Activated CD8-positive, alpha-beta memory T cell treated with anti-CD3 and anti-CD28 coated beads, Interleukin-2, amount 50 U/mL, for 24 hours (primary cell): ENCODE results near the gene NXF1.
"Not testable (repeated sequence)": the region's sequence is repeated elsewhere in the genome, so short reads cannot be mapped to it uniquely, and the experiment has no call there.

Source experiments
- DNase-seq: peaks from one replicate; pipeline ENCODE4 v3.0.0-alpha.2; 2020; ENCODE audit errors: extremely low read depth

Gene NXF1

DNA sequence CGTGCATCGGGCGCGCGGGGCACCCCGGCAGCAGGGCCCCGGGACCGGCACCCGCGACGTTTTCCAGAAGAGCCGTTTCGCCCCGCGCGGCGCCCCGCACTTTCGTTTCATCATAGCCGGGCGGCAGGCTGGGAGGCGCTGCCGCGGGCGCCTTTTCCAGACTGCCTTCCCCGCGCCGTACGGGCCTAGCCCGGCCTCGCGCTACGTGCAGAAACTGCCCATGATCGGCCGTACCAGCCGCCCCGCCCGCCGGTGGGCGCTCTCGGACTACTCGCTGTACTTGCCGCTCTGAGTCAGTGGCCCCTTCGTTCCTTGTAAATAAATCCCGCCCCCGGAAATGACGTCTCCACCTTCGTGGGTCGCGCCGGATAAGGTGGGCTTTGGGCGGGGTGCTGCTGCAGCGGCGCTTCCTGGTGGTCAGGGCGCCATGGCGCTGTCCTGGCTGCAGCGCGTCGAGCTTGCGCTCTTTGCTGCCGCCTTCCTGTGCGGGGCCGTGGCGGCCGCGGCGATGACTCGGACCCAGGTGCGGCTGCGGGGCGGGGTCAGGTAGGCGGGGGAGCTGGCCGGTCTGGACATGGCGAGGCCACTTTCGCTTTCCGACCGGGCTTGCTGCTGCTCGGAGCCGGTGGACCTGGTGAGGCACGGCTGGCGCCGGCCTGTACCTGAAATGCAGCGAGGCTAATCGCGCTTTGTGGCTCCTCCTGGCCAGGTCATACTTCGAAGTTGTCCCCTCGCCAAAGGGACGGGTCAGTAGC lies 18.1 kb downstream of the NXF1 start, which contains the start of gene TMEM179B:
Gene TMEM179B (plus strand): TSS at position 398 of the 755 bp plus-strand sequence. CDS start 30 bp downstream, at position 428.
- DNase-seq, result peak; percentile 99

DNA sequence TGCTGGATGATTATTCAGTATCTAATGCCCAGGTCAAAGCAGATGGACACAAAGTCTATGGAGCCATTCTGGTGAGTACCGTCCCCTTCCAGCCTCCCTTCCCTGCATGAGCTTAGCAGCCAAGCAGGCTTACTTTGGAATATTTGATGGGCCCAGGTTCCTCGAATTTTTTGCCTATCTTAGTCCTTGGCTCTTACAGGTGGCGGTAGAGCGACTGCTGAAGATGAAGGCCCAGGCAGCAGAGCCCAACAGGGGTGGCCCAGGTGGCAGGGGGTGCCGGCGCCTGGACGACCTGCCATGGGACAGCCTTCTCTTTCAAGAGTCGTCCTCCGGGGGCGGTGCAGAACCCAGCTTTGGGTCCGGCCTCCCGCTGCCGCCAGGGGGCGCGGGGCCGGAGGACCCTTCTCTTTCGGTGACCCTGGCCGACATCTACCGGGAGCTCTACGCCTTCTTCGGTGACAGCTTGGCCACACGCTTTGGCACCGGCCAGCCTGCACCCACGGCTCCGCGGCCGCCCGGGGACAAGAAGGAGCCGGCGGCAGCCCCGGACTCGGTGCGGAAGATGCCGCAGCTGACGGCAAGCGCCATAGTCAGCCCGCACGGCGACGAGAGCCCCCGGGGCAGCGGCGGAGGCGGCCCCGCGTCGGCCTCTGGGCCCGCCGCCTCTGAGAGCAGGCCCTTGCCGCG lies 18.8 kb downstream of the NXF1 start:
- DNase-seq, result peak; percentile 56

DNA sequence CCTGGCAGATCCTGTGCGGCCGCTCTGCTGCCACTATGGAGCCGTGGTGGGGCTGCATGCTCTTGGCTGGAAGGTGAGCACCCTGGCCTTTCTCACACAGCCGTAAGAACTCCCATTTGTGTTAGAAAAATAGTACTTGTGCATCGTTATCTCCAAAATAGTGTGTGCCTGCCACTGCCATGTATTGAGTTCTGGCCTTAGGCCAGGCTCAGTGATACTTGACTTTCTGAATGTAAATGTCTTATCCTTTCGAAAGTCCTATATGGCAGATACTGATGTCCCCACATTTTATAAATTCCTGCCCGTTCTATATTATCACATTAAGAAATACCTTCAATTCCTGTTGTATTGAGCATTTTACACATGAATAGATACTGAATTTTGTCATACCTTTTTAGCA lies 22.5 kb downstream of the NXF1 start:
- no peak for DNase-seq

DNA sequence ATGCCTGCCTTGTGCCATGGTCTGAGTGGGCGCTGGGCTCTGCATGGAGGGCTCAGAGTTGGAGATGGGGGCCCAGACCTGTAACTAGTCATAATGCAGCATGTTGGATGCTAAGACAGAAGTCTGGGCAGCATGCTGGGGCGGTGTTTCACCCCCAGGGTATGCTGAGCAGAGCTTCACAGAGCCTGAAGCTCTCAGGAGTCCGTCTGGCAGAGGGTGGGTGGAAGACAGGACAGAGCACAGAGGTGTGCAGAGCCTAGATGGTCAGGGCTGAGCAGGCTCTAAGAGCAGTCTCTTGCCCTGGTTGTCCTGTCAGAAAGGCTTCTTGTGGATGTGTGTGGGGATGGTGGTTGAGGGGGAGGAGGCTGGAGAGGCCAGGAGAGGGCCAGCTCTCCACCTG lies 26.8 kb downstream of the NXF1 start:
- no peak for DNase-seq

DNA sequence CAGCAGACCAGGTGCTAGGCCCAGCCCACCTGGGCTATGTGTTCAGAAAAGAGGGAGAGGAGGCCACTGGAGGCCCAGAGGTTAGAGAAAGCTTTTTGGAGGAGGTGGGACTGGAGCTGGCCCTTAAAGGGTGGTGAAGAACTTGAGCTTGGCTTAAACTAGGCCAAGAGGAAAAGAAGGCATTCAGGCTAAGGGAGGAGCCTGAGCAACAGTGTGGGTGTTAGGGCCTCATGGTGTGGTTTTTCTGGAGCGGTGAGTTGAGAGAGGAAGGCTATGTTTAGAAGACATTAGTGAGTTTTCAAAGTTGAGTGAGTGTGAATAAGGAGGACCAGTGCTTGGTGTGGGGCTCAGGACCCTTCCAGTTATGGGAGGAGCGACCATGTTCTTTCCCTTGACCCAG lies 27.9 kb downstream of the NXF1 start:
- no peak for DNase-seq

DNA sequence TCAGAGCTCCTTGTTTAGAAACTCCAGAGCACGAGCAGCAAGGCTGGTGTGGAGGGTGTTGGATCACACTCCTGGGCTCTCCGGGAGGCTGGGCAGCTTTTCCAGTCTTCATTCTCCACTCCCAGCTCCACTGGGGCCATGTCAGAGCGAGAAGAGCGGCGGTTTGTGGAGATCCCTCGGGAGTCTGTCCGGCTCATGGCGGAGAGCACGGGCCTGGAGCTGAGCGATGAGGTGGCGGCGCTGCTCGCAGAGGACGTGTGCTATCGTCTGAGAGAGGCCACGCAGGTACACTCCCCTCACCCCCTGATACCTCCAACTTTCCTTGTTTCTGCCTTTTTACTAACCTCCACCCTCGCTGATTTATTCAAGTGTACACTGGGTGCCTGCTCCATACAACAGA lies 29.6 kb downstream of the NXF1 start:
- no peak for DNase-seq

DNA sequence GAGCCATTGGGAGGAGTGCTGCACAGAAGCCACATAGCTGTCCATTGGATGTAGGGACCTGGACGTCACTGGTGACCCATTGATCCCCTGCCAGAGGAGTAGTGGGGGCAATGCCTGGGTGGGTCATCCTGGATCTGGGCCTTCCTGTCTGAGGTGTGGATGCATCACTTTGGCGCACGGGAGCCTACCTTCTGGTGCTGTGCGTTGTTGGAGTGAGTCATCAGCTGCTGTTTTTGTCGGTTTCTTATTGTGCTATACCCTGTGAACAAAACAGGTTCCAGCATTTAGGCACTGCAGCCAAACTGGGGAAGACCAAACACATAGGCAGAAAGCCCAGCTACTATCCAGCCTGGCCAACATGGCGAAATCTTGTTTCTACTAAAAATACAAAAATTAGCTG lies 30.8 kb downstream of the NXF1 start:
- DNase-seq, result no peak

DNA sequence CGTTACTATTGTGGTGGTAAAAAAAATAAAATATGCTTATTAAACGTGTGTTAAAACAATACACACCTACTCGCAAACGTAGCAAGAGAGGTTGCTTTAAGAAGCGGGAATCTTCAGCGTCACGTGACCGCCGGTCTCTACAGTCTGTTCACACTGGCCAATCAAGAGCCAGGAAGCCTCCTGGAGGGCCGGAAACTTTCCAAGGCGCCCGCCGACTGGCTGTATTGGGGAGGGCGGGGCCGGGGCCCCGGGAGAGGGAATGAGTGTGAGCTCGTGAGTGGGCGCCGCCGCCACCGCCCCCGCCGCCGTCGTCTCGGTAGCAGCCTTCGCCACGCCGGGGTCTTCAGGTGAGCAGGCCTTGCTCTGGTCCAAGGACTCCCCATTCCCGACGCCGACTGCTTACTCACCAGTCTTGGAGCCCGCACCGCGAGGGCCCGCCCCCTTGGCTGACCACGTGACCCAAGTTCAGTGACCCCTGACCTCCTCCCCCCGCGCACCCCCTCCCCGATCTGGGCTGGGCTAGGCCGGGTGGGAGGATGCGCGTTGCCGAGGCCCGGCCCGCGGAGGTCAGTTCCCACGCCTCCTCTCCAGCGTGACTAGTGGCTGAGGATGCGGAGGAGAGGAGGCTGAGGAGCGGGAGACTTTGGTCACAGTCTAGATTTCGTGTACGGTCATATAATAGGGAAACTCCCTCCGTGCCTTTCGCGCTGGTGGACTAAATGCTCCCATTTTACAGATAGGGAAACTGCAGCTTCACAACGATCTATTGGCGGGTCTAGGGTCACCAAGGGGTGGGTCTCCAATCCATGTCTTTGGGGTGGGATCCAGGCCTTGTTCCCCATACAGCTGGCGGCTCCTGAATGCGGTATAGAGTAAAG lies 33.9 kb downstream of the NXF1 start, which contains the start of gene TAF6L:
Gene TAF6L (plus strand): TSS at position 253 of the 878 bp plus-strand sequence. CDS start 4,388 bp downstream, outside the sequence.
- DNase-seq, result peak; percentile 87

DNA sequence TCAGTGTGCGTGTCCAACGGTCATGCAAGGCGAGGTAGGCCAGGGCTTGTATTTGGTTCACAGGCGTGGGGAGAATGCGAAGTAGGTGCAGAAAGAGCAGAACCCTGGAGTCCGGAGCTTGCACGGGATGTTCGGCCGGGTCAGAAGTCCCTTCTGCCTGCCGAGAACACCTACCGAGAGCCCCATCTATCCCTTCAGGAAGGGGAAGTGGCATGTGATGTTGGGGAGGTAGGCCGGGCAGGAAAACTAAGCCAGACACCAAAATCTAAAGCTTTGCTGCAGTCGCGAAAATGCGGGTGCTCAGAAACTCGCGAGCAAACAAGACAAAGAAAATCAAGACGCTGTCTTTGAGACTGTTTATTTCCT lies 34.5 kb downstream of the NXF1 start:
- DNase-seq, result no peak

DNA sequence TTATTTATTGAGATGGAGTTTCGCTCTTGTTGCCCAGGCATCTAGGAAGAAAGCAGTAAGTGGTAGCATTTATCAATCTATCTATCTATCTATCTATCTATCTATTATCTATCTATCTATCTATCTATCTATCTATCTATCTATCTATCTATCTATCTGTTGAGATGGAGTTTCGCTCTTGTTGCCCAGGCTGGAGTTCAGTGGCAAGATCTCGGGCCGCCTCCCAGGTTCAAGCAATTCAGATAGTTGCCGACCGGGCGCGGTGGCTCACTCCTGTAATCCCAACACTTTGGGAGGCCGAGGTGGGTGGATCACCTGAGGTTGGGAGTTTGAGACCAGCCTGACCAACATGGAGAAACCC lies 44.4 kb downstream of the NXF1 start:
- not testable (repeated sequence) for DNase-seq

DNA sequence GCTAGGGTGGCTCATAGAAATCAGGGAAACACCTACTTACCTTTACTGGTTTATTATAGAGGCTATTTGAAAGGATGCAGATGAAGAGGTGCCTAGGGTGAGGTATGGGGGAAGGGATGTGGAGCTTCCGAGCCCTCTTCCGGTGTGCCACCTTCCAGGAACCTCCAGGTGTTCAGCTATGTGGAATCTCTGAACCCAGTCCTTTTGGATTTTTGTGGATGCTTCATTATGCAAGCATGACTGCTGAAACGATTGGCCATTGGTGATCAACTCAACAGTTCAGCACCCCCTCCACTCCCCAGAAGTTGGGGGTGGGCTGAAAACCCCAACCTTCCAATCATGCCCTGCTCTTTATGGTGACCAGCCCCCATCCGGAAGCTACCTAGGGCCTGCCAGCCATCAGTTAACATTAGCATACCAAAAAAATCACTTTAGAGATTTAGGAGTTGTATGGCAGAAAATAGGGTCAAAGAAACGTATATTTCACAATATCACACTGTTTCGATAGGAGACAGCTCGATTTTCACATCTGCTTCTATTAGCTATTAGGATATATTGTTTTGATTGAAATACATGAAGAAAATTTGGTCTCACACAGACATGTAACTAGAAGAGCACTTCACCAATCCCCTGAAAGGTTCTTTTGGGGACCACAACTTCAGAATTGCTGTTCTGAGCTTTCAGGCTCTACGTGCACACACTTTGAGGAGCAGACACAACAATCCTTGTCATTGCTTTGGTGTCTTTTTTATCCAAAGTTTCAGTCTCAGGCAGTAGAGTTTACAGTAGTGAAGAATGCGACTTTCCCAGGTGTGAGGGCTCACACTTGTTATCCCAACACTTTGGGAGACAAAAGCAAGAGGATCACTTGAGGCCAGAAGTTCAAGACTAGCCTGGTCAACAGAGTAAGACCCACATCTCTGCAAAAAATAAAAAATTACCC lies 47.1 kb downstream of the NXF1 start:
- DNase-seq, result no peak

DNA sequence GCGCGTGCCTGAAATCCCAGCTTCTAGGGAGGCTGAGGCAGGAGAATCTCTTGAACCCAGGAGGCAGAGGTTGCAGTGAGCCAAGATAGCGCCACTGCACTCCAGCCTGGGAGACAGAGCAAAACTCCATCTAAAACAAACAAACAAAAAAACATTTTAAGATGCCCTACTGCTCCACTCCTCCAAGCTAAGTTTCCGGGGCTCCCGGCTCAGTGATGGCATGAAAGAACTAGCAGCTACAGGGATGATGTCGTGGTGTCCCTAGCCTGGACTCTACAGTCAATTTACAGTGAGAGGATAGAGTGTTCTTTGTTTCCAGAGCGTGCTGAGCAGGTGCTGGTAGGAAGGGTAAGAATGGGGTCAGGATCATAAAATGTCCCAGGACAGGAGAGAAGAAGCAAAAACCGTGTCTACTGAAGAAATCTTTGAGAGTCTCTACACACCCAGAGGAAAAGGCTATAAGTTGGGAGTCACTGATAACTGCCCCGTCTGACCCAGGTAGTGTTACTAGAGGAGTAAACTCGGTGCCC lies 50.1 kb downstream of the NXF1 start:
- no peak for DNase-seq

DNA sequence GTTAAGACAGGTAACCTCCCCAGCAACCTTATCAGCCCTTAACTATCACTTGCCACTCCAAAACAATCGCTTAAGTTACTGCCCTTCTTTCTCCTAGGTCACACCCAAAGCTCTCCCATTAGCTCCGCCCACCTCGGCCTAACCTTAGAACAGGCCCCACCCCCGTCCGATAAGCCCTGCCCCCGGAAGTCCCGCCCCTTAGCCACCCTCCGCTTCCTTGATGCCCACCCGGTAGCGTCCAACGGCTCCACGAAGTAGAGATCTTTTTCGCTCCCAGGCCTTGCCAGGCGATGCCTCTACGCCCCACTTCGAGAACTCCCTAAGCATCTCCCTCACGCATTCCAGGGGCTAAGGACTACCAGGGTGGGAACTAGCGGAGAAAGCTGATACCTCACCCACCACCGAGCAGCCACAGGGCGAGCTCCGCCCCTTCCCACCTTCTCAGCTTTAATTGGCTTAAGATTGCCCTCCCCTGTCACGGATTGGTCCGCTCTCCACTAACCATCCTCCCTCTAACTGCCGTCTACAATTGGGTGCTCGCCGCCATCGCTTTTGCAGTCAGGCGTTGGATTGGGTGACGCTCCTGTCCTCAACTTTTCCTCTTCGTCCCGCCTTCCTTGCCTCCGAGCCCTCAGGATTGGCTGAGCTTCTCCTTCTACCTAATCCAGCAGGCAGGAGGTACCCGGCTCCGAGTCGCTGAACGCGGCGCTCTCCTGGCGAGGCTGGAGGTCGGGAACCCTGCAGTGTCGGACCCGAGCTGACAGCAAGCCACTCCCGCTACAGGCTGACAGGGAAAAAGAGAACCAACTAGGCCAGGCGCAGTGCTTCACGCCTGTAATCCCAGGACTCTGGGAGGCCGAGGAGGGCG lies 51.3 kb downstream of the NXF1 start, which contains the start of gene ZBTB3:
Gene ZBTB3 (minus strand): TSS at position 425 of the 868 bp plus-strand sequence. CDS start 496 bp downstream, outside the sequence.
- DNase-seq, result peak; percentile 93

DNA sequence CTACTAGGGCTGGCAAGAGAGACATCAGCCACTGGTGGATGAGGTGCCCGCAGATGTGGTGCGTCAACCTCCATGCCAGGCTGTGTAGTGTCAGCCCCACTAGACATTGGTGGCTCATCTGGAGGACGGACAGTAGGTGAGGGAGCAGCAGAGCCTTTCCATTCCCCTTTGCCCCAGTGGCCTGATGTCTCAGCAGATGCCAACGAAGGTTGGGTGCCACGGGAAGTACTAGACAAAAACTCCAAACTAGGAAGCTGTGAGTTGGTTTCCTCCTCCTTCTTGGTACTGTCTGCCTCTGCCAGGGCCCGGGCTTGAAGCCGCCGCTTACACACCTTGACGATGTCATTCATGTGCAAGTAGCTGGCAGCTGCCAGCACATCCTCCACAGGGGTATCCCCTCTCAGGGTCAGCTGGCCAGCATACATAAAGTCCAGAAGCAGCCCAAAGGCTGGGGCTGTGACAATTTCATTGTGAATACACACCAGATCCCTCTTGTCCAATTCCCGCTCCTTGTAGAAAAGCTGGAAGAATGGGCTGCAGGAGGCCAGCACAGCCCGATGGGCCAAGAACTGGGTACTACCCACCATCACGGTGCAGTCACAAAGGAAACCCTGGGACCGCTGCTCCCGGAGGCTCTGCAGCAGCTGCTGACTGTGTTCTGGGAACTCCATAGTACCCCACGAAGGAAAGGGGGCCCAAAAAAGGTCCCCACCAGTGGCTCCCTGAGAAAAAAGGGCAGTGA lies 52.1 kb downstream of the NXF1 start:
- DNase-seq, result no peak

DNA sequence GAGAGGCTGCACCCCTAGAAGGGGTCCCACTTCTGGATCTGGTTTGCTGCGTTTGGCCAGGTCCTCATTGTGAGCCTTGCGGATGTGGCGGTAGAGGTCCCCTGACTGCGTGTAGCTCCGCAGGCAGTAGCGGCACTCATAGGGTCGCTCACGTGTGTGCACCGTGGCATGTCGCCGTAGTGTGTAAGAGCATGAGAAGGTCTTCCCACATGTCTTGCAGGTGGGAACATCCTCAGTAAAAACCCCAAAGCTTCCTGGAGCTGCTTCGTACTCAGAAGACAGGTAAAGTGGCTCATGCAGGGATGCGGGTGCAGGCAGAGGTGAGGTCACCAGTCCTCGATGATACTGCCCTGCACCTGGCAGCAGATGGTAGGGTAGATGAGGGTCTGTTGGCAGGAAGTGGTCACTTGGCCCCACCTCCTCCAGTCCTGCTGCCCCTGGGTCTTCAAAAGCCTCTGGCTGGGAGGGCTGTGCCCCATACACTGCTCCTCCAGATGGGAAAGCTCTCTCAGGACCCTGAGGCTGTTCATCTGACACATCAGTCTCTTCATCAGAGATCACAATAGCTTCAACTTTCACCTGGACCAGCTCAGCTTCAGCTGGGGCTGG lies 53.0 kb downstream of the NXF1 start:
- no peak for DNase-seq

DNA sequence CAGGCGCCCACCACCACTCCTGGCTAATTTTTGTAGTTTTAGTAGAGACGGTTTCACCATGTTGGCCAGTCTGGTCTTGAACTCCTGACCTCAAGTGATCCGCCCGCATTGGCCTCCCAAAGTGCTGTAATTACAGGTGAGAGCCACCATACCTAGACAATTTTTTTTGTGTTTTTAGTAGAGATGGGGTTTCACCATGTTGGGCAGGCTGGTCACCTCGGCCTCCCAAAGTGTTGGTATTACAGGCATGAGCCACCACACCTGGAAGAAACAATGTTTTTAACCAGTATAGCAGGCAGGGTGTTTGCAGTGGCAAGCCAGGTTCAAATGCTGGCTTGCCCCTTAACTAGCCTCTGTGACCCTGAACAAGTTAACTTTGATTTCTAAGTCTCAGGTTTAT lies 55.3 kb downstream of the NXF1 start:
- not testable (repeated sequence) for DNase-seq

DNA sequence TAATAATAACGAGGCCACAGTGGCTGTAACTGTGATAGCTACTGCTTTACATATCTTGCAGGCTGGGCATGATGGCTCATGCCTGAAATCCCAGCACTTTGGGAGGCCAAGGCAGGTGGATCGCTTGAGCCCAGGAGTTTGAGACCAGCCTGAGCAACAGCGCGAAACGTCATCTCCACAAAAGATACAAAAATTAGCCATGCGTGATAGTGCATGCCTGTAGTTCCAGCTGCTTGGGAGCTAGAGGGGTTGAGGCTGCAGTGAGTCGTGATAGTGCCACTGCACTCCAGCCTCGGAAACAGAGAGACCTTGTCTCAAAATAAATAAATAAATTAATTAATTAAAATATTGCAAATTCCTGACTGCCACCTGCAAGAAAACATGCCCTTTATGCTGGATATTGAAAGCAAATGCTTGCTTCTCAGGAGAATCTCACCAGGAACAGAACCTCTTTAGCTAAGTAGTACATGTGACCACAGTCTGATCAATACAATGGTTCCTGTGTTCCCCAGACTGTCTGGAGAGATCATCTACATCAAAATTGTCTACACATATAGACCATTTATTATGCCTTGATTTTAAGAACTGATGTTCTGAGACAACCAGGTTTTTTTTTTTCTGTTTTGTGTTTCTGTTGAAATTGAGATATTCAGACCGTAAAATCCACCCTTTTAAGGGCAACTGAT lies 57.6 kb downstream of the NXF1 start:
- no peak for DNase-seq
